Caco-2 (cell line): Measurements from ENCODE around the gene NPLOC4. TPM values are rescaled to one million over a fixed set of nuclear protein-coding genes. Genes with fewer than 3 reads are reported as not detected.

Experiments used
- BruUV-seq: library from RNA; stranded (reverse); fragments of 400-500 nt; replicated peaks from 2 replicates; lab custom pipeline; 2021; lab: Mats Ljungman, UMichigan
- CTCF ChIA-PET: fragments of 300-600 bp; sonication (Branson Sonifier 250); formaldehyde crosslinking; loops from one replicate; lab custom pipeline; 2022; ENCODE audit warnings: antibody characterized with exemption; lab: Charles Lee
- POLR2A ChIA-PET: fragments of 300-600 bp; sonication (Branson Sonifier 250); formaldehyde crosslinking; loops from one replicate; lab custom pipeline; 2022; ENCODE audit warnings: antibody characterized with exemption; lab: Charles Lee
- DNase-seq, 2 experiments: peaks; one replicate each; pipeline versions ENCODE4 v3.0.0 to v3.0.0-alpha.2; 2020 to 2022
- H3K27me3 ChIP-seq: replicated peaks from 2 replicates; pipeline ENCODE4 v1.6.0; 2011; ENCODE audit warnings: low read length; ENCODE audit not compliant: control insufficient read depth, insufficient read depth
- H3K36me3 ChIP-seq: 2 replicates; pipeline ENCODE4 v1.5.1; 2011; ENCODE audit warnings: low read length; ENCODE audit not compliant: control insufficient read depth, insufficient read depth
- H3K4me1 ChIP-seq: fragments of 250-450 bp; sonication (Bioruptor Pico); 2 replicates; pipeline ENCODE4 v1.5.1; 2020; ENCODE audit warnings: mild to moderate bottlenecking
- H3K4me3 ChIP-seq: 2 replicates; pipeline ENCODE4 v1.5.1; 2011; ENCODE audit warnings: low read depth, mild to moderate bottlenecking, control low read depth, low read length
- H3K9me3 ChIP-seq: fragments of 250-450 bp; sonication (Bioruptor Pico); 2 replicates; pipeline ENCODE4 v1.5.1; 2020; ENCODE audit warnings: mild to moderate bottlenecking, moderate library complexity
- H3K27ac Mint-ChIP-seq: one replicate; pipeline ENCODE4 v1.8.0; 2022; ENCODE audit warnings: mixed read lengths; ENCODE audit not compliant: unreplicated experiment
- H3K27me3 Mint-ChIP-seq: one replicate; pipeline ENCODE4 v1.8.0; 2022; ENCODE audit warnings: mixed read lengths; ENCODE audit not compliant: insufficient read depth, unreplicated experiment
- H3K36me3 Mint-ChIP-seq: one replicate; pipeline ENCODE4 v1.8.0; 2022; ENCODE audit warnings: mild to moderate bottlenecking, mixed read lengths; ENCODE audit not compliant: insufficient read depth, unreplicated experiment
- H3K4me1 Mint-ChIP-seq: one replicate; pipeline ENCODE4 v1.8.0; 2022; ENCODE audit warnings: low read depth, mixed read lengths; ENCODE audit not compliant: unreplicated experiment
- H3K4me3 Mint-ChIP-seq: one replicate; pipeline ENCODE4 v1.8.0; 2022; ENCODE audit warnings: mild to moderate bottlenecking, moderate library complexity, mixed read lengths; ENCODE audit not compliant: unreplicated experiment
- H3K9me3 Mint-ChIP-seq: one replicate; pipeline ENCODE4 v1.8.0; 2022; ENCODE audit warnings: mixed read lengths; ENCODE audit not compliant: unreplicated experiment
- CTCF ChIP-seq, 2 experiments: fragments of 200-600 bp in 1 of 2; IDR thresholded peaks; 1 replicate in 1 of 2; 2 replicates in 1 of 2; pipeline versions ENCODE4 v1.5.1 to v1.8.0; 2011 to 2022; ENCODE audit warnings: antibody characterized with exemption in 1 of 2, control low read depth in 1 of 2, inconsistent platforms in 1 of 2, low read depth in 1 of 2, low read length in 1 of 2, mild to moderate bottlenecking in 1 of 2, moderate library complexity in 1 of 2; ENCODE audit not compliant: insufficient read depth in 1 of 2, severe bottlenecking in 1 of 2, unreplicated experiment in 1 of 2
- intact Hi-C: fragments of 100-400 bp; cut with micrococcal nuclease; formaldehyde crosslinking; loops from one replicate; pipeline ENCODE4 v1.10.0; 2022; ENCODE audit not compliant: unreplicated experiment
- total RNA-seq: library from RNA; stranded (reverse); gene quantifications from 2 replicates; pipeline ENCODE4 v1.2.3, GENCODE V29; 2022

The NPLOC4 gene
- total RNA-seq, 1 experiment from 2014 or later: 139 TPM

GRCh38 chr17:81535480-81536298 lies 101.2 kb downstream of the NPLOC4 start:
- no peaks in the 10 kb centered on the region for H3K9me3 ChIP-seq
- H3K4me3 ChIP-seq: no peak overlapping the region
- DNase-seq: no peak
- ChIA-PET CTCF (interaction anchor here (0.6 kb wide), 1 partner anchor 13 kb away, joined by 3 read pairs; no protein-coding TSS in a partner anchor), POLR2A (interaction anchor here (0.6 kb wide), 1 partner anchor 43 kb away, joined by 3 read pairs; no protein-coding TSS in a partner anchor)
- H3K4me1 ChIP-seq: peaks cover 16% of the 10 kb centered on the region; the same call in 1 of the 2 replicates
- H3K27ac Mint-ChIP-seq: no peak overlapping the region
- H3K4me3 Mint-ChIP-seq: no peak overlapping the region
- BruUV-seq: no TSS peak
- no peaks in the 10 kb centered on the region for H3K27me3 Mint-ChIP-seq
- H3K27me3 ChIP-seq: no peaks in the 10 kb centered on the region
- TF ChIP-seq CTCF (IDR thresholded peaks at IDR 0.05; ENCODE audit: insufficient read depth in 1 of 2, low read depth in 1 of 2, low read length in 1 of 2, severe bottlenecking in 1 of 2, unreplicated experiment in 1 of 2): no peak
- H3K9me3 Mint-ChIP-seq: no peaks in the 10 kb centered on the region
- H3K4me1 Mint-ChIP-seq: peaks cover 6% of the 10 kb centered on the region
- intact Hi-C loops: no loop called here
- H3K36me3 Mint-ChIP-seq: peaks cover 30% of the 10 kb centered on the region
- no peaks in the 10 kb centered on the region; the same call in none of the 2 replicates for H3K36me3 ChIP-seq

GRCh38 chr17:81535007-81535328 lies 101.9 kb downstream of the NPLOC4 start:
- intact Hi-C loops: no loop called here
- peaks cover 29% of the 10 kb centered on the region for H3K36me3 Mint-ChIP-seq
- Histone ChIP-seq H3K36me3 (no peaks in the 10 kb centered on the region; the same call in 1 of the 2 replicates), H3K27me3 (no peaks in the 10 kb centered on the region), H3K4me1 (peaks cover 16% of the 10 kb centered on the region; the same call in 1 of the 2 replicates), H3K4me3 (no peak overlapping the region), H3K9me3 (no peaks in the 10 kb centered on the region)
- H3K27ac Mint-ChIP-seq: no peak overlapping the region
- DNase-seq: no peak
- POLR2A ChIA-PET: no interaction called here
- CTCF ChIA-PET: no interaction called here
- no peaks in the 10 kb centered on the region for H3K9me3 Mint-ChIP-seq
- BruUV-seq: no TSS peak
- no peak overlapping the region for H3K4me3 Mint-ChIP-seq
- H3K27me3 Mint-ChIP-seq: no peaks in the 10 kb centered on the region
- peaks cover 6% of the 10 kb centered on the region for H3K4me1 Mint-ChIP-seq
- no peak for TF ChIP-seq CTCF (IDR thresholded peaks at IDR 0.05; ENCODE audit: insufficient read depth in 1 of 2, low read depth in 1 of 2, low read length in 1 of 2, severe bottlenecking in 1 of 2, unreplicated experiment in 1 of 2)

- ChIA-PET POLR2A (interaction anchor here (1.6 kb wide), 1 partner anchor 15 kb away, joined by 5 read pairs; no protein-coding TSS in a partner anchor), CTCF (interaction anchor here (1.1 kb wide), 1 partner anchor 15 kb away, joined by 4 read pairs; no protein-coding TSS in a partner anchor)
- Mint-ChIP-seq H3K9me3 (no peaks in the 10 kb centered on the region), H3K27ac (no peak overlapping the region), H3K36me3 (peaks cover 29% of the 10 kb centered on the region), H3K4me3 (no peak overlapping the region), H3K4me1 (peaks cover 6% of the 10 kb centered on the region), H3K27me3 (no peaks in the 10 kb centered on the region)
- Histone ChIP-seq H3K4me1 (peaks cover 16% of the 10 kb centered on the region; the same call in 1 of the 2 replicates), H3K27me3 (no peaks in the 10 kb centered on the region), H3K9me3 (no peaks in the 10 kb centered on the region), H3K4me3 (no peak overlapping the region), H3K36me3 (no peaks in the 10 kb centered on the region; the same call in 1 of the 2 replicates)
- DNase-seq: no peak
- intact Hi-C loops: no loop called here
- no TSS peak for BruUV-seq
- no peak for TF ChIP-seq CTCF (IDR thresholded peaks at IDR 0.05; ENCODE audit: insufficient read depth in 1 of 2, low read depth in 1 of 2, low read length in 1 of 2, severe bottlenecking in 1 of 2, unreplicated experiment in 1 of 2)
Measured at GRCh38 chr17:81534157-81535006, 102.5 kb downstream of the NPLOC4 start.
